ENCODE data around the gene ITGB1.

ITGB1 gene

DNA sequence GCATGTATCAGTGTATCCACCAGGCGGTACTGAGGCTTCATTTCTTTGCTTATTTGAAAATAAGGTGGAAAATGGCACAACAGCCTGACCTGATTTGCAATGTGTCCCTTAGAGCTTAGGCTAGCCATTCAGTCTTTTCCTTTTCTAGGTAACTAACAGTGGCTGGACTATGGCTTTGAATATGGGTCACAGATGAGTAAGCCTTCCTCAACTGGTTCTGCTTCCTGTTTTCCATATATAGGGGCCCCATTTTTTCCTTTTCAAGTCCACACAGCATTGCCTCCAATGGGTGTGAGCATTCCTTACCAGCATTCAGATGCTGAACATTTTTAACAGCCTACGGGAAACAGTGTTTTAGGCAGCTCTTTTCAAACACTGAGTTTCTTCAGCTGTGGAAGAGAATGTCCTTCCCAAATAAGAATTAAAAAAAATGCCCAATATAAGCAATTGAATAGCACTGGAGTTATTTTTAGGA lies 3.9 kb upstream of the ITGB1 start:
- Histone ChIP-seq H3K36me3 (ENCODE audit: insufficient read depth) (no peaks in the 10 kb centered on the region), H3K4me1 (ENCODE audit: low read depth, poor library complexity, severe bottlenecking) (peaks cover 16% of the 10 kb centered on the region), H3K27ac (no peak overlapping the region), H3K27me3 (ENCODE audit: insufficient read depth, low read depth) (no peaks in the 10 kb centered on the region), H3K4me2 (no peak overlapping the region), H2AFZ (ENCODE audit: low read depth) (no peak overlapping the region), H3K79me2 (ENCODE audit: insufficient read depth, low read depth) (peaks cover 3% of the 10 kb centered on the region; the same call in 1 of the 2 replicates), H4K20me1 (ENCODE audit: insufficient read depth) (no peaks in the 10 kb centered on the region), H3K4me3 (IDR thresholded peaks at IDR 0.05; ENCODE audit: insufficient read depth, low read depth, low read length) (no peak overlapping the region), H3K9ac (no peak overlapping the region)
- TF ChIP-seq, protein P1, sequence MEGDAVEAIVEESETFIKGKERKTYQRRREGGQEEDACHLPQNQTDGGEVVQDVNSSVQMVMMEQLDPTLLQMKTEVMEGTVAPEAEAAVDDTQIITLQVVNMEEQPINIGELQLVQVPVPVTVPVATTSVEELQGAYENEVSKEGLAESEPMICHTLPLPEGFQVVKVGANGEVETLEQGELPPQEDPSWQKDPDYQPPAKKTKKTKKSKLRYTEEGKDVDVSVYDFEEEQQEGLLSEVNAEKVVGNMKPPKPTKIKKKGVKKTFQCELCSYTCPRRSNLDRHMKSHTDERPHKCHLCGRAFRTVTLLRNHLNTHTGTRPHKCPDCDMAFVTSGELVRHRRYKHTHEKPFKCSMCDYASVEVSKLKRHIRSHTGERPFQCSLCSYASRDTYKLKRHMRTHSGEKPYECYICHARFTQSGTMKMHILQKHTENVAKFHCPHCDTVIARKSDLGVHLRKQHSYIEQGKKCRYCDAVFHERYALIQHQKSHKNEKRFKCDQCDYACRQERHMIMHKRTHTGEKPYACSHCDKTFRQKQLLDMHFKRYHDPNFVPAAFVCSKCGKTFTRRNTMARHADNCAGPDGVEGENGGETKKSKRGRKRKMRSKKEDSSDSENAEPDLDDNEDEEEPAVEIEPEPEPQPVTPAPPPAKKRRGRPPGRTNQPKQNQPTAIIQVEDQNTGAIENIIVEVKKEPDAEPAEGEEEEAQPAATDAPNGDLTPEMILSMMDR (conservative IDR thresholded peaks at IDR 0.05; ENCODE audit: low read depth, low read length), result no peak

DNA sequence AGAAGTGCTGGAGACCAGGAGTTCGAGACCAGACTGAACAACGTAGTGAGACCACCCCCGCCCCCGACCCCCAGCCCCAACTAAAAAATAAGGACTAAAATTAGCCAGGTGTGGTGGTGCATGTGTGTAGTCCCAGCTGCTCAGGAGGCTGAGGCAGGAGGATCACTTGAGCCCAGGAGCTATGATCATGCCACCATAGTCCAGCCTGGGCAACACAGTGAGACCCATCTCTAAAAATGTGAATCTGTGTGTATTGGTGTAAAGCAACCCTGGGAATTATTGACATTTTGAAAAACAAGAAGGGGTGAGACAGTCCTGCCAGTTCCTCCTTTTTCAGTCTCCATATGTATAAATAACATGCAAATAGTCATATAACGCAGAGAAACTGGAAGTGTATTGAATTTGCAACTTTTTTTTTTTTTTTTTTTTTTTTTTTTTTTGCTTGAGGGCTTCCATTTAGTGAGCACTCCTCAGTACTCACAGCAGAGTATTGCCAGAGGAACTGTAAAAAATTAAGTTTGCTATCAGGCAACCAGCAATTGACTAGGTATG lies 3.4 kb upstream of the ITGB1 start:
- Histone ChIP-seq H3K27ac (no peak overlapping the region), H3K27me3 (ENCODE audit: insufficient read depth, low read depth) (no peaks in the 10 kb centered on the region), H3K4me3 (IDR thresholded peaks at IDR 0.05; ENCODE audit: insufficient read depth, low read depth, low read length) (no peak overlapping the region), H3K4me2 (no peak overlapping the region), H3K36me3 (ENCODE audit: insufficient read depth) (no peaks in the 10 kb centered on the region), H3K9ac (no peak overlapping the region), H3K79me2 (ENCODE audit: insufficient read depth, low read depth) (peaks cover 8% of the 10 kb centered on the region; the same call in 1 of the 2 replicates), H3K4me1 (ENCODE audit: low read depth, poor library complexity, severe bottlenecking) (peaks cover 21% of the 10 kb centered on the region), H2AFZ (ENCODE audit: low read depth) (no peak overlapping the region), H4K20me1 (ENCODE audit: insufficient read depth) (no peaks in the 10 kb centered on the region)
- TF ChIP-seq, protein P1 (conservative IDR thresholded peaks at IDR 0.05; ENCODE audit: low read depth, low read length), result no peak

DNA sequence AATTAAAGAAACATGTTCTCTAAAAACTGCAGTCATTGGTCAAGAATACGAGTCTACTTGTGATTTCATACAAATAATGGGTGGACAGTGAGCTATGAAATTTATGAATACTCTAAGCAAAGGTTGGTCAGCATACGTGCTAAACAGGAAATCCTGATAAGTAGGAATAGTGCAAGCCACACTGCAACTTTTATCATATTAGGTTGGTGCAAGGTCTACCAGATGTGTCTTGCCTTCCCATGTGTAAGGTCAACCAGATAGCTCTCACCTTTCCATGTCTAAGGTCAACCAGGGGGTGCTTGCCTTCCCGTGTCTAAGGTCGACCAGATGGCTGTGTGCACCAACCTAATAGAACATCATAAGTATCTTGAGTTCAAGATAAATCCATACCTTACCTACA lies 2.0 kb upstream of the ITGB1 start:
- Histone ChIP-seq H3K79me2 (ENCODE audit: insufficient read depth, low read depth) (peaks cover 20% of the 10 kb centered on the region; the same call in 1 of the 2 replicates), H3K4me1 (ENCODE audit: low read depth, poor library complexity, severe bottlenecking) (peaks cover 34% of the 10 kb centered on the region)

DNA sequence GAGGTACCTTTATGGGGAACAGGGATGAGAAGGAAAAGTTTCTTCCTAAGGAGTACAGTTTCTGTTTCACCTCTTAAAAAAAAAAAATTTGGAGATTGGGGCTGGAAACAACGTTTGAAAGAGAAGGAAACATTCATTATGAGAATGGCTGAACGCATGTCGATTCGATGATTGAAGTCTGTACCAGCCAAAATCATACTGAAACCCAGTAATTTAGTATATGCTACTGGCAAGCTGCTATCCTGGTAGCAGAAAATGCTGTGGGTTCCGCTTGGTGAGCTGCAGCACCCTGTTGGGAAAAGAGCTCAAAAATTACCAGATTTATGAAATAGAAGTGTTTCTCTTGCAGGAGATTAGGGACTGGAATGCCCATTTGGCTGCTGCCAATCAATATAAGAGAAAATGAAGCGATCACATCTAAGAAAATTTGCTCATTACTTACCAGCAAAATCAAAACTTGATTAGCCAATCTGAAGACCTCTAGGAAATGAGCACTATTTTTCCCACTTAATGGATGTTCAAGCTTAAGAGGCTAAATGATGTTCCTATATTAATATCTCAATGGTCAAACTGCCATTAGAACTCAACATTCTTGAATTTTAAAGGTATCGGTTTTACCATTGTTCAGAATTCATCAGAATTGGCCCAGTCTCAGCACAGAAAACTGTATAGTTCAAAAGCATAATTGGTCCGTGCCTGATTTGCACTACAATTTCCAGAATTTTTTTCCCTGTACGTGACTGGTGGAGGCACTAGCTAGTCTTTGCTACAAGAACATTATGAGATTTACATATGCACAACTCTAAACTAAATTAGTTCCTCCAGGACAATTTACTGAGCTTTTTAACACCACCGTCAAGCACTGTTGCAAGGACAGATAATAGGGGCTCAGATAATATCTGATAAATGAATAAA lies 1.2 kb upstream of the ITGB1 start:
- H3K9ac ChIP-seq, result peak overlapping the region; percentile 84
- peak overlapping the region; percentile 100 for H2AFZ ChIP-seq (ENCODE audit: low read depth)
- H3K27me3 ChIP-seq (ENCODE audit: insufficient read depth, low read depth), result no peaks in the 10 kb centered on the region
- peak overlapping the region; percentile 45; the same call in 1 of the 2 replicates for H3K27ac ChIP-seq
- no peaks in the 10 kb centered on the region for H4K20me1 ChIP-seq (ENCODE audit: insufficient read depth)
- TF ChIP-seq, protein P1 (conservative IDR thresholded peaks at IDR 0.05; ENCODE audit: low read depth, low read length), result no peak
- peak overlapping the region; percentile 35 for H3K4me3 ChIP-seq (IDR thresholded peaks at IDR 0.05; ENCODE audit: insufficient read depth, low read depth, low read length)
- H3K4me1 ChIP-seq (ENCODE audit: low read depth, poor library complexity, severe bottlenecking), result peaks cover 41% of the 10 kb centered on the region
- H3K79me2 ChIP-seq (ENCODE audit: insufficient read depth, low read depth), result peaks cover 27% of the 10 kb centered on the region; the same call in 1 of the 2 replicates
- no peaks in the 10 kb centered on the region for H3K36me3 ChIP-seq (ENCODE audit: insufficient read depth)
- H3K4me2 ChIP-seq, result peak overlapping the region; percentile 98

More for the DNA sequence above, 2.0 kb upstream of the ITGB1 start:
- Histone ChIP-seq H2AFZ (ENCODE audit: low read depth) (no peak overlapping the region), H3K27me3 (ENCODE audit: insufficient read depth, low read depth) (no peaks in the 10 kb centered on the region), H3K27ac (no peak overlapping the region), H3K4me3 (IDR thresholded peaks at IDR 0.05; ENCODE audit: insufficient read depth, low read depth, low read length) (no peak overlapping the region), H3K9ac (no peak overlapping the region), H3K4me2 (no peak overlapping the region), H3K36me3 (ENCODE audit: insufficient read depth) (no peaks in the 10 kb centered on the region), H4K20me1 (ENCODE audit: insufficient read depth) (no peaks in the 10 kb centered on the region)
- TF ChIP-seq, protein P1 (conservative IDR thresholded peaks at IDR 0.05; ENCODE audit: low read depth, low read length), result no peak
